Femur (tissue), 1 donor: ENCODE data around the gene ADRA2C.

Experiments
- DNase-seq: peaks from one replicate; pipeline ENCODE4 v3.0.0-alpha.2; 2017

ADRA2C gene

GRCh38 chr4:3762264-3762663, 3.9 kb upstream of the ADRA2C start:
- no peak for DNase-seq

- no peak for DNase-seq
These were observed 3.2 kb upstream of the ADRA2C start for GRCh38 chr4:3762753-3763549.

- DNase-seq, result no peak
These were observed 732 bp upstream of the ADRA2C start for GRCh38 chr4:3765271-3766035.

GRCh38 chr4:3766785-3767569, 792 bp downstream of the ADRA2C start:
- no peak for DNase-seq

GRCh38 chr4:3767570-3768288, 1.5 kb downstream of the ADRA2C start:
- no peak for DNase-seq

GRCh38 chr4:3768842-3769641, 2.9 kb downstream of the ADRA2C start:
- no peak for DNase-seq

GRCh38 chr4:3769642-3770184, 3.5 kb downstream of the ADRA2C start:
- DNase-seq, result no peak

GRCh38 chr4:3770323-3771163, 4.4 kb downstream of the ADRA2C start:
- no peak for DNase-seq

- DNase-seq, result no peak
These were observed 5.1 kb downstream of the ADRA2C start for GRCh38 chr4:3771164-3771809.

- no peak for DNase-seq
These were observed 5.8 kb downstream of the ADRA2C start for GRCh38 chr4:3771939-3772495.

GRCh38 chr4:3772632-3773031, 6.4 kb downstream of the ADRA2C start:
- DNase-seq, result no peak

- peak; percentile 37 for DNase-seq
These were observed 7.4 kb downstream of the ADRA2C start for GRCh38 chr4:3773552-3774001.

GRCh38 chr4:3774253-3774883, 8.2 kb downstream of the ADRA2C start:
- DNase-seq, result no peak

- DNase-seq, result no peak
These were observed 8.8 kb downstream of the ADRA2C start for GRCh38 chr4:3775005-3775404.

- DNase-seq, result no peak
These were observed 9.4 kb downstream of the ADRA2C start for GRCh38 chr4:3775576-3775975.

- no peak for DNase-seq
These were observed 10.2 kb downstream of the ADRA2C start for GRCh38 chr4:3776166-3777032.

GRCh38 chr4:3777033-3777390, 10.8 kb downstream of the ADRA2C start:
- DNase-seq, result no peak

GRCh38 chr4:3777669-3778068, 11.5 kb downstream of the ADRA2C start:
- DNase-seq, result no peak
